GM21786 (cell line): ENCODE results near the gene ROBO2.

Experiments
- ATAC-seq: cut with Tn5 transposase; IDR thresholded peaks from one replicate; pipeline ENCODE4 v1.9.1; 2021; ENCODE audit not compliant: unreplicated experiment

The ROBO2 gene

GRCh38 chr3:77541203-77541922, 501.5 kb downstream of the ROBO2 start:
- no peak for ATAC-seq

- ATAC-seq = no peak
Observed at GRCh38 chr3:77546246-77546645, 506.3 kb downstream of the ROBO2 start.

DNA sequence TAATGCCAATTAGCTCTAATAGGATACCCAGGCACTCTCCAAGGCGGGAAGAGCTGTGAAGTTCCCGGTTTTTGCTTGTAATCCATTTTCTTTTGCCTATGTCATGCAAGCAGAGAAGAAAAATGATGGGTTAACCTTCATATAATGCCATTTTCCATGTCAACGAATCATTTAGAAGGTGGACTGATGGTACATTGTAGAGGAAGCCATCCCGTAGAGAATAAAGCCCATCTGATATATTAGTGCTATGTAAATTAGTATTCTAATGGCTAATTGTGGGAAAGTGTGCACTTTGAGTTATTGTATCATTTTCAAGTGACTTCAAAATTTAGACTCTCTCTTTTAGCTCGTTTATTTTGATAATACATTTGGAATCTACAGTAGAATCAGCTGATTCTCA, 509.1 kb downstream of the ROBO2 start:
- no peak for ATAC-seq

GRCh38 chr3:77553240-77553639, 513.3 kb downstream of the ROBO2 start:
- ATAC-seq = no peak

DNA sequence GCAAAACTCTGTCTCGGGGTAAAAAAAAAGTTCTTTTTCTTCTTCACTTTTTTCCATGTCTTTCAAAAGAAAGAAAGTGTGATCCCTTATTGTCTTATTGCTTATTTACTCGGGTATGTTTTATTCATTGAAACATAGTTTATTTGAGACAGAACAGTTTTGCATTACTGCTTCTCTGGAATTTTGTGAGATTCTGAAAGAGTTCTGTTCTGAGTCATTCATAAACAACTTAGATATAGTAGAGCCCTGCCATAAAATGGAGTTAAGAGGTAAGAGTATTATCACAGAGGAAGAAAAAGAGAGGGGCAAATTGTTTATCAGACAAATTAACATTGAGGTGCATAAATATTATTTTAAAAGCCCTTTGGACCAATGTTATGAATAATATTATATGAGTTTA, 522.2 kb downstream of the ROBO2 start:
- no peak for ATAC-seq

DNA sequence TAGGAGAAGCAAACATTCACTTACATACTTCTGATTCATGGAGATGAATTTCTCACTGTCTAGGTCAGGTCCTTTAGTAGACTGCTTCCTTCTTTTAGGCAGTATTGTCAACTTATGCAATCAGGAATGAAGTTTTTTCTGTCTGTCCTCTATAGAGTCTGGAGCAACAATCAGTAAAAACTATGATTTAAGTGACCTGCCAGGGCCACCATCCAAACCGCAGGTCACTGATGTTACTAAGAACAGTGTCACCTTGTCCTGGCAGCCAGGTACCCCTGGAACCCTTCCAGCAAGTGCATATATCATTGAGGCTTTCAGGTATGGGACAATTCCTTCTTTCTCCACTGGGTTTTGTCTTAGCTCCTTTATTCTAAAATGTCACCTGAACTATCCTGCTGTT, 523.1 kb downstream of the ROBO2 start:
- no peak for ATAC-seq

- no peak for ATAC-seq
Observed at GRCh38 chr3:77566055-77566454, 526.2 kb downstream of the ROBO2 start.

DNA sequence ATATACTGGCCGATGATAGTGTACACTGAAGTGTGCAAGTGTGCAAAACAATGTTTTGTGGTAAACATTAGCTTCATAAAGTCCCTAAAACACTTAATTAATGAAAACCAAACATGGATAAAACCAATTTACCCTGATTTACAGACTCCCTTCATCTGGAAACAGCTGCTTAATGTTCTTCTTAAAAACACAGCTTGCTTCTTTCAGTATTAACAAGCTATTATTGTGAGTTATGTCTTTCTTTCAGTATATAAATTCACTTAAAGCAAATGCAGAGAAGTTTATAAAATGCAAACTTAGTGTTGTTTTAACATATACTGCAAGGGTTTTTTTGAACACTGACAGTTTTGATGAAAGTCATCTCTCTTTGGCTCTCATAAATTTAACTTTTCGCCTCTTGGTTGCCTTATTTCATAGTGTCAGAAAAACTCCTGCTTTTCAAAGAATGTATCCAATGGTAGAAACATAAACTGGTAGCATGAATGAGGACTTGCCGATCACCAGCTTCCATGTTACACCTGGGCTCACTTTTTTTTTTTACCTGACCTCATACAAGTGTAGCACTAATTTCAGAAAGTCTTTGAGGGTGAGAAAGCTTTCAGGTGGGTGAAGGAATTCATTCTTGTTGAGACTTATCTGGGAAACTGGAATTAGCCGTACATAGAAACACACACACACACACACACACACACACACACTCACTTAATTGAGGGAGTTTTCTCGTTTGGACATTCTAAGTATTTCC, 532.2 kb downstream of the ROBO2 start:
- ATAC-seq = no peak

- no peak for ATAC-seq
Observed at GRCh38 chr3:77577264-77577663, 537.4 kb downstream of the ROBO2 start.

- no peak for ATAC-seq
Observed at GRCh38 chr3:77586216-77586615, 546.3 kb downstream of the ROBO2 start.

DNA sequence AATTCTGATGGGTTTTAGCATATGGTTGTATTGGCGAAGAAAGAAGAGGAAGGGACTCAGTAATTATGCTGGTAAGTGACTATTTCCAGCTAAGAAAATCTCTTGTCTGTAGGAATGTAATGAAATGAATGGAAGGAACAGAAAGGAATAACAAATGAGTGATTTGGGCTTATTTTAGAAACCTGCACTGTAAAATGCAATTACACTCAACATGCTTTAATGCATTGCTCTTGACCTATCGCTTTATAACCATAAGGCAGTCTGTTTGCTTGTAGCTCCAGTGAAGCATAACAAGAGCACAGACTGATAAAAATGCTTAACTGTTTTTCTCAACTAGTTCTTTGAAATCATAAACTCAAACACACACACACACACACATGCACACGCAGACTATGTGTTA, 549.0 kb downstream of the ROBO2 start:
- no peak for ATAC-seq

DNA sequence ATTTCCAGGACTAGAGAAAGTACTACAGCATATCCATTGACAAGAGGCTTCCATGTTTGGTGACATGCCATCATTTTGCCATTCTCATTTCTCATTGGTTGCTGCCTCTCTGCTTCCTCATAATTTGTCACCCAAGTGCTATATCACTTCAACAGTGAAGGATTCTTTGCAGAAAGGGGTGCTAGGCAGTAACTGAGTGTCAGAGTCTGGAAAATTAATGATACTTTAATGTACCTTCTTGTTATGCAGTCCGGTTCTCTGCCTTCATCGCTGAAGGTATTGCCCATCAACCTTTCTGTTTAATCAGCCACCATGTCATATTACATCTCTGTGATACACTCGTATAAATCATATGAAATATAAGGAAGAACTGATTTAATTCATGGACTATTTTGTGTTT, 550.3 kb downstream of the ROBO2 start:
- no peak for ATAC-seq

DNA sequence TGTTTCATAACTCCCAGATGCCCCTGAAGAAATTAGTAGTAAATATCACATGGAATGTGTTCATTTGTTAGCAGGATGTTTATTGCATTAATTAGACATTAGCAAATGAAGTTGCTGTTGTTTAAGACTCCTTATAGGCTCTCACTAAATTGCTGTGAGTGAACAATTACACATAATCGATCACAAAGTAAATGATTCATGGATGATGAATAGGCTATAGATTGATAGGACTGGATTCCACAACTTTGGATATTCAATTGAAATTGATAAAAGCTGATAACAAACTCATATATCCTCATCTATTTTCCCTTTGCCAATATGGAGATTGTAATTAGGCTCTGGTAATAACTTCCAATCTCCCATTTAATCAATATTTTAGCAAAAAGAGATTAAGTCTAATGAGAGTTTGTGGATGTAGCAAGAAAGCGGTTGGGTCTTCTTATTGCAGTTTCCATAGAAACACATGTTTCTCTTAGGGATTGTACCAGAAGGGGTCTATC, 555.5 kb downstream of the ROBO2 start:
- no peak for ATAC-seq

- no peak for ATAC-seq
Observed at GRCh38 chr3:77599948-77600347, 560.0 kb downstream of the ROBO2 start.

GRCh38 chr3:77601823-77602415, 562.0 kb downstream of the ROBO2 start:
- ATAC-seq = no peak

DNA sequence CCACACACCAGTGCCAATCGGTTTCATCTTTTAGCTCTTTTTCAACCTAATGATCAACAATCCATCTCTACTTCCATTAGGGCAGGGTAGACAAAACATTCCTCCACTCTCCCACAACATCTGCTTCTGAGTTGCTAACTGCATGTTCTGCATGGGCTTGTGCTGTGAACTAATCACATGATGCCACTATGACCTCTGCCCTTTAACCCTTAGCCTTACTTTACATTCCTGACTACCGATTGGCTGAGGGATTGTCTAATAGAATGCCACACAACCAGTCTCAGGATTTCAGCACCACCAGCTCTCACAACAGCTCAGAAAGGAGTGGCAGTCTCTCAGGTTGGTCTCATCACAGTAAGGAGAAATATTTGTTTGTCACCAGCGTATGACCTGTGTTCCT, 562.8 kb downstream of the ROBO2 start:
- no peak for ATAC-seq

DNA sequence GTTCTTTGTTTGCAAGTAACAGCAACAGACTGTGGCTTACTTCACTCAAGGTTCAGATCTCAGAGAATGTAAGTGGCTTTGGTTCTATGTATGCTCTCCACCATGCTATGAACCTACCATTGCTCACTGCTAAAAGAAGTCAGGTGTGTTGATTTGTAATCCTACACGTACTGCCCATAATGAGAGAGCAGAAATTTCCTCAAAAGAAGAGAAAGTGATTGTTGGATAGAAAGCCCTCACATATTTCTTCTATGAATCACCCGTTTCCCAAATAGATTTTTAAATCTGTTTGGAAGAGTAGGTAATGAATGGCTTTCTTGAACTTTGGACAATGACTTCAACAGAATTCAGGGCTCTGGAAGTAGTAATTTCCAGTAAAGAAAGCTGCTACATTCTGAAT, 565.4 kb downstream of the ROBO2 start:
- no peak for ATAC-seq

- ATAC-seq = no peak
Observed at GRCh38 chr3:77605865-77606264, 566.0 kb downstream of the ROBO2 start.

GRCh38 chr3:77606372-77606771, 566.5 kb downstream of the ROBO2 start:
- ATAC-seq = no peak

- ATAC-seq = no peak
Observed at GRCh38 chr3:77618686-77619085, 578.8 kb downstream of the ROBO2 start.

- no peak for ATAC-seq
Observed at GRCh38 chr3:77620009-77620408, 580.1 kb downstream of the ROBO2 start.

- ATAC-seq = no peak
Observed at GRCh38 chr3:77623500-77623899, 583.6 kb downstream of the ROBO2 start.
